Mesothelial cell of epicardium (in vitro differentiated cells): ENCODE results near the gene CFAP221. TPM values are rescaled to one million over a fixed set of nuclear protein-coding genes. Genes with fewer than 3 reads are reported as not detected.

ENCODE experiments used
- DNase-seq, 2 experiments: peaks; one replicate each; pipeline ENCODE4 v3.0.0; 2021; ENCODE audit warnings: low spot score in 2 of 2; ENCODE audit not compliant: unreplicated experiment in 2 of 2
- H3K27ac Mint-ChIP-seq: 2 replicates; pipeline ENCODE4 v1.8.0; 2021; ENCODE audit warnings: mixed read lengths
- H3K27me3 Mint-ChIP-seq: 2 replicates; pipeline ENCODE4 v1.8.0; 2021; ENCODE audit warnings: low read depth, mixed read lengths
- H3K36me3 Mint-ChIP-seq: 2 replicates; pipeline ENCODE4 v1.8.0; 2021; ENCODE audit warnings: mixed read lengths
- H3K4me1 Mint-ChIP-seq: 2 replicates; pipeline ENCODE4 v1.8.0; 2021; ENCODE audit warnings: mixed read lengths
- H3K4me3 Mint-ChIP-seq: 2 replicates; pipeline ENCODE4 v1.8.0; 2021; ENCODE audit warnings: mild to moderate bottlenecking, moderate library complexity, mixed read lengths
- H3K9me3 Mint-ChIP-seq: 2 replicates; pipeline ENCODE4 v1.8.0; 2021; ENCODE audit warnings: mixed read lengths
- total RNA-seq: library from RNA; stranded (reverse); gene quantifications from 3 replicates; pipeline ENCODE4 v1.2.1, GENCODE V29; 2021
- TF ChIP-seq, protein P1 (sequence below): fragments of 200-600 bp; sonication (generic); IDR thresholded peaks from one replicate; pipeline ENCODE4 v1.5.0; 2021; ENCODE audit warnings: antibody characterized with exemption; ENCODE audit not compliant: unreplicated experiment

The CFAP221 gene
- total RNA-seq, 1 donor from 2014 or later: 4.6 TPM

DNA sequence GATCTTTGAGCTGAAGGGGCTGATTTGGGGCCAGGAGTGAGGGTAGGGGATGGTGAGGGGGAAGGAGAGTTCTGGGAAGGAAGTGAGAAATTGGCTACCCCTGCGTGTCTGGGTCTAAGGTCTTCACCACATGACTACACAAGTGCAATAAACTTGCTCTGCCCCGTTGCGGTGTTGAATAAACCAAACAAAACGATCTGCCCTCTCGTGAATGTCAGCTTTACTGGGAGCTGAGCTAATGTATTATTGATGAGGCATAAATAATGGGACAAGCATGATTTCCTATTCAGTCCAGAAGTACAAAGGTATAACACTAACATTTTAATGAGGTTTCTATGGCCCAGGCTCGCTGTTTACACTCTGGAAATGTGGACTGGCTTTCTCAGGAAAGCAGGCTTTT, 8.0 kb upstream of the CFAP221 start:
- H3K4me3 Mint-ChIP-seq: no peak overlapping the region
- H3K36me3 Mint-ChIP-seq: peaks cover 3% of the 10 kb centered on the region
- TF ChIP-seq, protein P1, sequence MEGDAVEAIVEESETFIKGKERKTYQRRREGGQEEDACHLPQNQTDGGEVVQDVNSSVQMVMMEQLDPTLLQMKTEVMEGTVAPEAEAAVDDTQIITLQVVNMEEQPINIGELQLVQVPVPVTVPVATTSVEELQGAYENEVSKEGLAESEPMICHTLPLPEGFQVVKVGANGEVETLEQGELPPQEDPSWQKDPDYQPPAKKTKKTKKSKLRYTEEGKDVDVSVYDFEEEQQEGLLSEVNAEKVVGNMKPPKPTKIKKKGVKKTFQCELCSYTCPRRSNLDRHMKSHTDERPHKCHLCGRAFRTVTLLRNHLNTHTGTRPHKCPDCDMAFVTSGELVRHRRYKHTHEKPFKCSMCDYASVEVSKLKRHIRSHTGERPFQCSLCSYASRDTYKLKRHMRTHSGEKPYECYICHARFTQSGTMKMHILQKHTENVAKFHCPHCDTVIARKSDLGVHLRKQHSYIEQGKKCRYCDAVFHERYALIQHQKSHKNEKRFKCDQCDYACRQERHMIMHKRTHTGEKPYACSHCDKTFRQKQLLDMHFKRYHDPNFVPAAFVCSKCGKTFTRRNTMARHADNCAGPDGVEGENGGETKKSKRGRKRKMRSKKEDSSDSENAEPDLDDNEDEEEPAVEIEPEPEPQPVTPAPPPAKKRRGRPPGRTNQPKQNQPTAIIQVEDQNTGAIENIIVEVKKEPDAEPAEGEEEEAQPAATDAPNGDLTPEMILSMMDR: no peak
- H3K4me1 Mint-ChIP-seq: no peaks in the 10 kb centered on the region
- H3K27ac Mint-ChIP-seq: no peak overlapping the region
- H3K27me3 Mint-ChIP-seq: peaks cover 5% of the 10 kb centered on the region
- no peak for DNase-seq
- peaks cover 40% of the 10 kb centered on the region for H3K9me3 Mint-ChIP-seq

DNA sequence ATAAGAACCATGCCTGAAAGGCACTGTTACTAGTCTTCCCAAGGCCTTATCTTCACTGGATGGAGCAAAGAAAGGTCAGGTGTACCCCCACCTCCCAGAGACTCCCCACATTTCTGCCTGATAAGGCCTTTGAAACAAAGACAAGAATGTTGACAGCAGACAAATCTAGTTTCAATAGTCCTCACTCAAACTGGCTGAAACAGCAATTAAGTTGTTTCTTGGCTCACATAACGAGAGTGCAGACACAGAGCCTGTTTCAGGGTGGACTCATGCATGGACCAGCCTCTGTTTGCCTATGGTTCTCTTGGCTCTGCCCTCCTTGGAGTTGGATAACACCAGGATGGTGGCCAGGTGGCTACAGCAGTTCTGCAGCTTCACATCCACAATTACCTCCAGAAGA, 7.5 kb upstream of the CFAP221 start:
- Mint-ChIP-seq H3K4me3 (no peak overlapping the region), H3K27ac (no peak overlapping the region), H3K27me3 (peaks cover 2% of the 10 kb centered on the region), H3K4me1 (no peaks in the 10 kb centered on the region), H3K36me3 (peaks cover 2% of the 10 kb centered on the region), H3K9me3 (peaks cover 36% of the 10 kb centered on the region)
- TF ChIP-seq, protein P1: no peak
- no peak for DNase-seq

DNA sequence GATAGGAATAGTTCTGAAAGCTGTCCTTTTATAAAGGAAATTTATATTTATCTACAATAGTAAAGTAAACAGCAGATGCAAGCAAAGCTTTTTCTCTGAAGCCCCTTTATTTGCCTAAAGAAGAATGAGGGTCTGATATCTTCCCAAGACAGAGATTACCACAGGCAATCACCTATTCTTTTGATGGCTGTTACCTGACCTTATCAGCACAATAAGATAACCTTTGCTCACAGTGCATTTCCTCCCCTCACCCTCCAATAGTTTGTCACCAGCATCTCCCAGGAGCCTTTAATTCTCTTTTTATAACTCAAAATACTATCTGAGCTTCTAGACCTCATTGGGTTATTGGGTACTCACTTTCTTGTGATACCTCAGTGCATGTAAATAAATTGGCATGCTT, 6.5 kb upstream of the CFAP221 start:
- peaks cover 27% of the 10 kb centered on the region for H3K9me3 Mint-ChIP-seq
- H3K27ac Mint-ChIP-seq: no peak overlapping the region
- H3K27me3 Mint-ChIP-seq: peaks cover 2% of the 10 kb centered on the region
- H3K4me3 Mint-ChIP-seq: no peak overlapping the region
- peaks cover 2% of the 10 kb centered on the region for H3K36me3 Mint-ChIP-seq
- TF ChIP-seq, protein P1: no peak
- no peak for DNase-seq
- no peaks in the 10 kb centered on the region for H3K4me1 Mint-ChIP-seq

DNA sequence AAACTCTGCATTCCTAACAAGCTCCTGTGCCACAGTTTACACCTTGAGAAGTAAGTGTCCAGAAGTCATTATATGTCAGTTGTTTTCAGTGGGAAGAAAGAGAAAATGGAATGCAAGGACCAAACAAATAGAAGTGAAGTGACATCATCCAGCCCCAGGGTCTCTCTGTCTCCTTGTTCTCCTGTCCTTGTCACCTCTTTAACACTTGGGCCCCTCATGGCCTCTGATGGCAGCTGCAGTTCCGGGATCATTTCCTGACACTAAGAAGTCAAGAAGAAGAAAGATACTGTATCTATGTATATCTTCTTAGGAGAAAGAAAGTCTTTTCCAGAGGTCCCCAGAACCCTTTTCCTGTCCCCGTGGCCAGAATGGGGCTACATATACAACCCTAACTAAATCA, 2.8 kb upstream of the CFAP221 start:
- TF ChIP-seq, protein P1: no peak
- H3K4me3 Mint-ChIP-seq: no peak overlapping the region

DNA sequence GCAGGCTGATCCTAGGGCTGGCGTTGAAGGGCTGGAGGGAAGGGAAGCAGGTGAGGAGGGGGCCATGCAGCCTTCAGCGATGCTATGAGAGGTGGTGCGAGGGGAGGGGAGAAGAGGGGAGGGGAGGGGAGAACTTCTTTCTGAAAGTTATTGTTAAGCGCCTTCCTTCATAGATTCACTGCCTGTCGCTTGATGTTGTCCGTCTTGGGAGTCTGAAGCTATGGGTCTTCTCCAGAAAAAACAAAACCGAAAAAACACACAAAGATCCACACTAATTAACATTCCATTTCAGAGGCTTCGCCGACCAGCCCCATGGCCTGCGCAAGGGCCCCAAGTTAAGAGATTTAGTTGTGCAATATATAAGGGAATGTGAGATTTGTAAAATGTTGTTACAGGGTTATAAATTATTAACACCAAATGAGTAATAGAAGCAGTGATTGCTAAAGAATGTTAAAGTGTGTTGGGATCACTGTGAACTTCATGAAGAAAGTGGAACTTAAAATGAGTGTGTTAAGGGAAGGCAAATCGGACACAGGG, 758 bp downstream of the CFAP221 start:
- no peaks in the 10 kb centered on the region for H3K36me3 Mint-ChIP-seq
- TF ChIP-seq, protein P1: no peak
- peak overlapping the region; percentile 67 for H3K4me3 Mint-ChIP-seq
- peak overlapping the region; percentile 73 for H3K27ac Mint-ChIP-seq
- peaks cover 30% of the 10 kb centered on the region for H3K4me1 Mint-ChIP-seq
- no peaks in the 10 kb centered on the region for H3K27me3 Mint-ChIP-seq
- peaks cover 4% of the 10 kb centered on the region for H3K9me3 Mint-ChIP-seq
- DNase-seq: no peak

More for the DNA sequence above, 2.8 kb upstream of the CFAP221 start:
- no peak for DNase-seq
- Mint-ChIP-seq H3K27me3 (no peaks in the 10 kb centered on the region), H3K4me1 (peaks cover 22% of the 10 kb centered on the region), H3K9me3 (peaks cover 7% of the 10 kb centered on the region), H3K27ac (no peak overlapping the region), H3K36me3 (no peaks in the 10 kb centered on the region)
